ENCODE data around the gene ZBTB25. TPM values are rescaled to one million over a fixed set of nuclear protein-coding genes. Genes with fewer than 3 reads are reported as not detected.

Gene ZBTB25
- total and polyA plus RNA-seq, 12 donors: 4.4 to 17.2 (median 11.0) TPM

DNA sequence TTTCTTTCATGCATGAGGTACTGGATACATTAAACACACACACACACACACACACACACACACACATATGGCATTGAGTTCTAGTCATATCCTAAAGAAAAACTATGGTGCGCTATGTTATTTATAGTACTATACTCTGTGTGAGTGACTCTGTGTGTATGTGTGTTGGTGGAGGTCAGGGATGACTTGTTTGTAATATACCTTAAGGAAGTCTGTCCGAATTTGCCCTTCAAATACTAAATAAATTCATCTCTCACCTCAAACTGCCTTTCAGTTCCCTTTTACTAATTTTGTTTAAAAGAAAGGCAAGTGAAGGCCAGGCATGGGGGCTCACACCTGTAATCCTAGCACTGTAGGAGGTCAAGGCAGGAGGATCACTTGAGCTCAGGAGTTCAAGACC lies 40.4 kb downstream of the ZBTB25 start:
- Histone ChIP-seq H3K27me3 (no peaks in the 10 kb centered on the region), H3K4me1 (replicated peaks in 1 of 2) (peaks cover 9 to 12% of the 10 kb centered on the region in 2 donors), H3K4me3 (no peak overlapping the region), H3K36me3 (replicated peaks in 1 of 2) (no peaks in the 10 kb centered on the region), H3K27ac (no peak overlapping the region), H3K9me3 (replicated peaks in 1 of 3) (no peaks in the 10 kb centered on the region)
- intact Hi-C loops (cut with DNase I): no loop called here
- DNase-seq: no peak
- WGBS, 4 donors: 88 to 97% (median 95%) methylated on average over 2 of the region's 2 CpGs
- TF ChIP-seq POLR2A (IDR thresholded peaks at IDR 0.05): no peak
- TF ChIP-seq, protein P1, sequence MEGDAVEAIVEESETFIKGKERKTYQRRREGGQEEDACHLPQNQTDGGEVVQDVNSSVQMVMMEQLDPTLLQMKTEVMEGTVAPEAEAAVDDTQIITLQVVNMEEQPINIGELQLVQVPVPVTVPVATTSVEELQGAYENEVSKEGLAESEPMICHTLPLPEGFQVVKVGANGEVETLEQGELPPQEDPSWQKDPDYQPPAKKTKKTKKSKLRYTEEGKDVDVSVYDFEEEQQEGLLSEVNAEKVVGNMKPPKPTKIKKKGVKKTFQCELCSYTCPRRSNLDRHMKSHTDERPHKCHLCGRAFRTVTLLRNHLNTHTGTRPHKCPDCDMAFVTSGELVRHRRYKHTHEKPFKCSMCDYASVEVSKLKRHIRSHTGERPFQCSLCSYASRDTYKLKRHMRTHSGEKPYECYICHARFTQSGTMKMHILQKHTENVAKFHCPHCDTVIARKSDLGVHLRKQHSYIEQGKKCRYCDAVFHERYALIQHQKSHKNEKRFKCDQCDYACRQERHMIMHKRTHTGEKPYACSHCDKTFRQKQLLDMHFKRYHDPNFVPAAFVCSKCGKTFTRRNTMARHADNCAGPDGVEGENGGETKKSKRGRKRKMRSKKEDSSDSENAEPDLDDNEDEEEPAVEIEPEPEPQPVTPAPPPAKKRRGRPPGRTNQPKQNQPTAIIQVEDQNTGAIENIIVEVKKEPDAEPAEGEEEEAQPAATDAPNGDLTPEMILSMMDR (IDR thresholded peaks at IDR 0.05): no peak

DNA sequence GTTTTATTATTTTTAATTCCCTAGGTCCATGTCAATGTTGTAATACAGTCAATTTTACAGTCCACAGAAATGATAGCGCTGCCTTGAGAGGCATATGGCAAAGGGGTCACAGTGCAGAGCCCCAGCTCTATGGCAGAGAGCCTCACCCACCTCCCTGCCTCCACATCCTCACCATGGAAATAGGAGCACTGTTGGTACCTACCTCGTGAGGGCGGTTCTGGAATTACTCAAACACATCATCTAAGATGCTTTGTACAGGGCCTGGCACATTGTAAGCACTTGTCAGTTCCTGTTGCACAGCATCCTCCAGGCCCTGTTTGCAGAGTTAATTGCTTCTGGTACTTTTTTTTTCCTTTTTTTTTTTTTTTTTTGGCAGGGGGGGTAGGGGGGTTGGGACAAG lies 42.4 kb downstream of the ZBTB25 start:
- TF ChIP-seq, protein P1 (IDR thresholded peaks at IDR 0.05): no peak
- no peak for TF ChIP-seq POLR2A (IDR thresholded peaks at IDR 0.05)
- 86 to 91% (median 87%) methylated on average over 3 of the region's 3 CpGs for WGBS, 4 donors
- intact Hi-C loops (cut with DNase I): no loop called here
- no peak overlapping the region for H3K4me3 ChIP-seq
- DNase-seq: no peak
- H3K9me3 ChIP-seq (replicated peaks in 1 of 3): no peaks in the 10 kb centered on the region
- H3K27me3 ChIP-seq: no peaks in the 10 kb centered on the region
- peaks cover 8 to 11% of the 10 kb centered on the region in 2 donors for H3K4me1 ChIP-seq (replicated peaks in 1 of 2)
- H3K36me3 ChIP-seq (replicated peaks in 1 of 2): no peaks in the 10 kb centered on the region
- H3K27ac ChIP-seq: no peak overlapping the region

DNA sequence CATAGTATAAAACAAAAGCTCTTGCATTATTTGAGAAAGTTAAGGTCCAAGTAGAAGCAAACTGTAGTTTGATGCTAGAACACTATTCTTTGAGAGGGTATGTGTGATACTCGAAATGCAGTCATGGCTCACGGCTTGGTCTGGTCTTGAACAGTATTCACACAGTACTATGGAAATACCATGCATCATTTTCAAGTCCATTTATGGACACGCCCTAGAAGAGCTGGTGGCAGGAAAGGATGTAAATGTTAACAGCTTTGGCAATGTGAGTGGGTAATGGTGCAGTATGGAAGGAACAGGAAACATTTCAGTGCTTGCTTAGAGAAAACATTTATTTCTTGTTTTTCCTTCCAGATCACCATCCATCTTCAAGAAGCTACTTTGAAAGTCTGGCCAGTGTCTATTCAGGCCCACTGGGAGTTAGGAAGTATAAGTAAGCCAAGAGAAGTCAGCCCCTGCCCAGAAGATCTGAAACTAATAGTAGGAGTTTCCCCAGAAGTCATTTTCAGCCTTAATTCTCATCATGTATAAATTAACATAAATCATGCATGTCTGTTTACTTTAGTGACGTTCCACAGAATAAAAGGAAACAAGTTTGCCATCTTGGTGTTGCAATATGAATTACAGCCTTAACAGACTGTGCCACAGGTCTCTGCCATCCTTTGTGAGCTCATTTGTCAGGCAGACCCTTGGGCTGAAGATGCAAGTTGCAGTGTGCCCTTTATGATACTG lies 44.1 kb downstream of the ZBTB25 start:
- Histone ChIP-seq H3K27me3 (no peaks in the 10 kb centered on the region), H3K4me3 (no peak overlapping the region), H3K36me3 (replicated peaks in 1 of 2) (peaks cover 0 to 8% of the 10 kb centered on the region in 2 donors), H3K4me1 (replicated peaks in 1 of 2) (peaks cover 0 to 1% of the 10 kb centered on the region in 2 donors), H3K27ac (no peak overlapping the region), H3K9me3 (replicated peaks in 1 of 3) (no peaks in the 10 kb centered on the region)
- TF ChIP-seq POLR2A (IDR thresholded peaks at IDR 0.05): no peak
- TF ChIP-seq, protein P1 (IDR thresholded peaks at IDR 0.05): no peak
- intact Hi-C loops (cut with DNase I): no loop called here
- 80 to 87% (median 82%) methylated on average over 4 of the region's 4 CpGs for WGBS, 4 donors
- no peak for DNase-seq

DNA sequence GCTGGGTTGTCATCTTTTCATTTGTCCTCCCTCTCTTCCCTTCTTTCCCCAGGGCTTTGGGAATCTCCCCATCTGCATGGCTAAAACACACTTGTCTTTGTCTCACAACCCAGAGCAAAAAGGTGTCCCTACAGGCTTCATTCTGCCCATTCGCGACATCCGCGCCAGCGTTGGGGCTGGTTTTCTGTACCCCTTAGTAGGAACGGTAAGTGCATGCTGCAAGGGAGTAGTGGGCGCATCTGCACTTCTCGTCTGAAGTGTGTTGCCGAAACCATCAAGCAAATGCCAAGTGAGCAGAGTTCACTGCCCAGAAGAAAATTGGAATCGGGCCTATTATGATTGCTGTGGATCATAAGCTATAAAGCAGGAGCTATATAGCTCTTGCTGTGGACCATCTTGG lies 49.0 kb downstream of the ZBTB25 start:
- H3K9me3 ChIP-seq (replicated peaks in 1 of 3): no peaks in the 10 kb centered on the region
- WGBS, 4 donors: 95 to 97% (median 96%) methylated on average over 10 of the region's 10 CpGs
- H3K36me3 ChIP-seq (replicated peaks in 1 of 2): peaks cover 0 to 20% of the 10 kb centered on the region in 2 donors
- H3K4me3 ChIP-seq: no peak overlapping the region
- no peak overlapping the region for H3K27ac ChIP-seq
- TF ChIP-seq, protein P1 (IDR thresholded peaks at IDR 0.05): no peak
- TF ChIP-seq POLR2A (IDR thresholded peaks at IDR 0.05): no peak
- H3K27me3 ChIP-seq: no peaks in the 10 kb centered on the region
- H3K4me1 ChIP-seq (replicated peaks in 1 of 2): no peaks in the 10 kb centered on the region
- no peak for DNase-seq
- intact Hi-C loops (cut with DNase I): no loop called here

Measured in adrenal gland (tissue), 12 donors.